GM18508 (cell line): ENCODE results near the gene DPYD.

Experiments
- ATAC-seq: cut with Tn5 transposase; IDR thresholded peaks from one replicate; pipeline ENCODE4 v1.9.1; 2021; ENCODE audit warnings: moderate number of reproducible peaks; ENCODE audit not compliant: insufficient read depth, unreplicated experiment

Gene DPYD

DNA sequence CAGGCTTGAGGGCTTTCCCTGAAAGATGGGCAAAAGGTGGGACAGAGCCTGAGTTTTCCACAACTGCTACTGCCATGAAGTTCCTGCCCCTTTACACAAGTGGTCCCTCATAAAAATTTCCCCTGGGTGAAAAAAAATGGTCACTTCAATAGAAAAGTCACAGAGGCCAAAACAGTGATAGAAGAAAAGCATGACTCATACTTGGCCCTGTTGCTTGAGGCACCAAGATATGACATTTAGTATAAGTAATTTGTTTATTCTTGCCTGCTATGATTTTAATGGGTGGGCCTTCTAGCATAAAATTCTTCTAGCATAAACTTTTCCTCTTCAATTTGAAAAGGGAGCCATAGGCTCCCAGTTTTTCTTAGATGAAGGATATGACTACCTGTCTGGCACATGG, 280.2 kb downstream of the DPYD start:
- no peak for ATAC-seq

- no peak for ATAC-seq
Measured at GRCh38 chr1:97636941-97637340, 283.9 kb downstream of the DPYD start.

DNA sequence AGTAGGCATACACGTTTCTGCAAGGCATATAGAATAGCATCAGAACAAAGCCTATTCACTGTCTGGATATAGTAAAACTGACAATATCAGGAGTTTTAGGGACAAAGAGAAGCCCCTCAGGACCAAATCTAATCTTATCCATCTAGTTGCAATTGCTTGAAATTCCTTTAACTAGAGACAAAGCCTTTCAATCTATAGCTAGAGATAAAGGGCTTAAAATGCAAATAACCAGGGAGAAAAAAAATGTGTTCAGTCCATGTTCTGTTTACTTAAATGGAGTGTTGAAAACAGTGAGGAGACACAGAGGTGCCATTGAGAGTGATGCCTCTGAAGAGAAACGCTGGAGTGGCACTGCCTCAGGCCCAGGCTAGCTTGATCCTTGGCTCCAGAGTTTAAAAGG, 286.1 kb downstream of the DPYD start:
- ATAC-seq: no peak

- ATAC-seq: no peak
Measured at GRCh38 chr1:97632776-97633175, 288.1 kb downstream of the DPYD start.

DNA sequence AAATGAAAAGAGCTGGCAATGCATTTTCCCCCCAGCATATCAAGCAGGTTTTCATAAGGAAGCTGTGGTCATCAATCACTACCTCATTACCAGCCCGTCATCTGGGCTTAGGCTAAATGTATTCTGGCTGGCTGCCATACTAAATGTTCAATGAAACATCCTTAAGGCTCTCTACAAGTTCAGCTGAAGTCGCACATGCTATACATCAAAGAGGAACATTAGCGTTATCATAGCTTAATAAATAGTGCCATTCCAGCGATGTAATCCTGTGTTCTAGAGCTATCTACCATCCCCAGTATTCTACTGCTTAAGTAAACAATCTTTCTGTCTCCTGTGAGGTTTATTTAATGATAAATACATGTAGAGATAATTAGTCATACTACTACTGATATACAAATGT, 288.8 kb downstream of the DPYD start:
- no peak for ATAC-seq

DNA sequence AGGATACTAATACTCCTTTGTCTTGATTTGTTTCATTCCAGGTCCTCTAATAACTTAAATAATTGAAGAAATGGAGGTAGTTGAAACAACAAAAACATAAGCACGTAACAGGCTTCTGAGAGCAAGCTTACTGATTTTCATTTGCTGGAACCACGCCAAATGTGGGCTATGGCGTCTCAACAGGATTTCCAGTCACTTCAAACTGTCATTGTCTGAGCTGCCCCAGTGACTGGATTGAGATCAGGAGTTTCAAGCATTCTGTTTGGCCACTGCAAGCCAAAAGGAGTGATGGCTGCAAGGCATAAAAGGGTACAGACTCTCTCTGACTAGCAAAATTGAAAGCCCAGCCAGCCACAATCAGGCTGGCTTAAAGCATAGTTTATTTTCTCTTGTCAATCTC, 289.9 kb downstream of the DPYD start:
- ATAC-seq: no peak

DNA sequence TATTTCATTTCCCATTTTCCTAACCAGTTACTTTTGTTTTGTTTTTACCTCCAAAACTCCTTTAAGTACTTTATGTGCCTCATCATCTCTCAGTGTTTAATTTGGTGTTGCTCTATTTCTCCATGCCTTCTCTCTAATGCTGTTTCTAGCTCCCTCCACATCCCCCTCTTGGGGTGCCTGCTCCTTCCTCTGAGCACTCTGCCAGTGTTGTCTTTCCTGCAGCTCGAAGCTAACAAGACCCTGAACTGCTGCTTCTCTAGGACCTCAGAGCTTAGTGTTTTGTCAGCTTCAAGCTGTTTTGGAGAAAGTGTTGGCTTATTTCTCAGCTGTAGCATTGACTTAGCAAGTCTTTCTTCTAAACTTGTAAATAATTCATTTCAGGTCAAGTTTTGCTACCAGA, 290.6 kb downstream of the DPYD start:
- no peak for ATAC-seq

DNA sequence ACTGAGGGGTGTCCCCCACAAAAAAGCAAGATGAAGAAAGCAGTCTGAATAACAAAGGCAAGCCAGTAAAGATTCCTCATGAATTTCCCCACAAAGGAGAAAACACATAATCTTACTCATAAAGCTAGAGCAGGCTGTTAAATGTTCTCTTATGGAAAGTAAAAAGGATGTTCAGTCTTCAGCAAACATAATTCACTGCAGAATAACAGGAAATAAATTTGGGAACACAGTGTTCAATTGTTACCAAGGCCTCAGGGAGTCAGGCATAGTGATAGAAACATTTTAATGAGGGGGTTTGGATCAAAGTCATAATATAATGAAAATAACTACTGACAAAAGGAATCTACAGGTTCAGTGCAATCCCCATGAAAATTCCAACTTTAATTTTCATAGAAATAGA, 297.6 kb downstream of the DPYD start:
- no peak for ATAC-seq

DNA sequence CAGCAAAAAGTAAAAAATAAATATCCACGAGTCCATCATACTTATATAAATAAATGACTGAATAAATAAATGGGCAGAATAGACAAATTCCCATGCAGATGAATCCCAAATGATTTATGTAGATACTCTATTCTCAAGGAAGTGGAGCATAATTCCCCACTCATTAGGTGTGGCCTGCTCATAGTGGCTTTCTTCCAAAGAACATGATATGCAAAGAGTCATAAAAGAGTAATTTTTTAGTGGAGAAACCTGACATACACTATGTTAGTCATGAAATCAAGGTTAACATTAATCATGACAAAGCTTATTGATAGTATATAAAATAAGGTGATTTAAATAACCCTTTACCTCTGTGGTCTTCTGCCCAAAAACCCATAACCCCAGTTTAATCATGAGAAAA, 298.9 kb downstream of the DPYD start:
- ATAC-seq: no peak

GRCh38 chr1:97619706-97620105, 301.1 kb downstream of the DPYD start:
- no peak for ATAC-seq

GRCh38 chr1:97610748-97611147, 310.1 kb downstream of the DPYD start:
- ATAC-seq: peak; percentile 53

GRCh38 chr1:97610102-97610501, 310.7 kb downstream of the DPYD start:
- no peak for ATAC-seq

DNA sequence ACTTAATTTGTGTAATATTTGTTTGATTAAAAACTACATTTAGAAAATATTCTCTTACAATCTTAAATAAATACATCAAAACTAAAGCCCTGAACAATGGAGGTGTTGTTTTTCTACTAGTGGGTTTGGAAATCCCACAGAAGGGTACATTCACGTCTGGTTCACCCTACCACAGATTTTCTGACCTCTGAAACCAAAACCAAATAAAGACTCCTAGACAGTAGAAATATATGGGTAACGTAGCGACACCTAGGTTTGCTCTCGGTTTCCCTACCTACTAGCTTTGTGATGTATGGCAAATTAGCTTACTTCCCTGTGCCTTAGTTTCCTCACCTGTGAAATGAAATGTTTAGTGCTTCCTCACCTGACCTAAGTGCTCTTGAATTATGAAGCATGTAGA, 312.6 kb downstream of the DPYD start:
- no peak for ATAC-seq

- no peak for ATAC-seq
Measured at GRCh38 chr1:97603776-97604175, 317.1 kb downstream of the DPYD start.

DNA sequence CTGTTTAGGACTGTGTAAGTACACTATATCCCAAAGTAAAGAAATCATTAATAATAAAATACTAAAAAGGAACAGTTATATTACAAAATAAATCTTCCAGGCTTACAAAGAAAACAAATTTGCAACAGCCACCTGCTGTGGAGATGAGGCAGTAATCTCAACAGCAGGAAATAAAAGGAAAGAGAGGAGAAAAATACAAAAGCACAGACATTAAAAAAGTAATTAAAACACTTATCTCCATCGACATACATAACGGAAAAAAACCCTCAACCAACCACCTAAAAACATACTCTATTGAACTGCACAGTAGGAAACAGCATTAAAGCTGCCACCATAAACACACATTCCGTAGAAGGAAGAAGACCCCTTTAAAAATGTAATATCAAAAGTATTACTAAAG, 317.6 kb downstream of the DPYD start:
- no peak for ATAC-seq

DNA sequence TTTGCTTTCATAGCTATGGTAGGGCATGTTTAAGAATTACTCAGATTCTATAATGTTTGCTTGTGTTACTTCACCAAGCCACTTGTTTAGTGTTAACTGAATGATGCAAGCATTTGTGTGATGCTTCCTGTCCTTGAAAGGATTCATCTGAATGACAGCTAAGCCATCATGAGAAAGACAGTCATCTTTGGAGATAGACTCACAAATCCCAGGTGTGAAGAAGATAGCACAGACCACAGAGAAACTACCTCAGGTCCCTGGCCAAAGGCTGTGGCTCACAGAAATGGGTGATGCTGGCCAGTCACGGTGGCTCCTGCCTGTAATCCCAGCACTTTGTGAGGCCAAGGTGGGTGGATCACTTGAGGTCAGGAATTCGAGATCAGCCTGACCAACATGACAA, 321.4 kb downstream of the DPYD start:
- ATAC-seq: no peak

- no peak for ATAC-seq
Measured at GRCh38 chr1:97593192-97593591, 327.6 kb downstream of the DPYD start.

DNA sequence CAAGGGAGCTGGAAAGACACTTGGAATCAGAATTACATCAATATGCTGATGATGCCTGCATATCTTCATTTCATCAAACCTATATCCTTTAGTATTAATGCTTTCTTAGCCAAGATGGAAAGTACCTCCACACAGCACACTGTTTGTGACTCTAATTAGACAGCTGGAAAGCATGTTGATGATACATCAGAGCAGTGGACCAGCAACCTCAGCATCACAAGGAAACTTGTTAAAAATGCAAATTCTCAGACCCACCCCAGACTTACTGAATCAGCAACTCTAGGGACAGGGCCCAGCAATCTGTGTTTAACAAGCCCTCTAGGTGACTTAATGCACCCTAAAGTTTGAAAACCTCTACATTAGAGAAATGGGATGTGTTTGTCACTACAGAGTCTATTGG, 332.1 kb downstream of the DPYD start:
- no peak for ATAC-seq

- ATAC-seq: no peak
Measured at GRCh38 chr1:97581614-97582051, 339.2 kb downstream of the DPYD start.

DNA sequence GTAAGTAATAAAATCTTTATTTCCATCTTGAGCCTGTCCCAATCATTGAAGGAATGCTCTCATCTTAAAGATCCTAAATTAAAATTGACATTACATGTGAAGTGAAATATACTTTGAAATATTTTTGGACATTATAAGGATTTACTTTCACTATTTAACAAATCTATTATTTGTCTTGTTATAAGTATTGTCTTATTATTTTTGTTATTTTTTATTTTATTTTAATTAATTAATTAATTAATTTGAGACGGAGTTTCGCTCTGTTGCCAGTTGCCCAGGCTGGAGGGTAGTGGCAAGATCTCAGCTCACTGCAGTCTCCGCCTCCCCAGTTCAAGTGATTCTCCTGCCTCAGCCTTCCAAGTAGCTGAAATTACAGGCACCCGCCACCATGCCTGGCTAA, 343.2 kb downstream of the DPYD start:
- ATAC-seq: no peak

GRCh38 chr1:97573553-97573952, 347.3 kb downstream of the DPYD start:
- no peak for ATAC-seq

GRCh38 chr1:97572561-97572960, 348.3 kb downstream of the DPYD start:
- no peak for ATAC-seq

DNA sequence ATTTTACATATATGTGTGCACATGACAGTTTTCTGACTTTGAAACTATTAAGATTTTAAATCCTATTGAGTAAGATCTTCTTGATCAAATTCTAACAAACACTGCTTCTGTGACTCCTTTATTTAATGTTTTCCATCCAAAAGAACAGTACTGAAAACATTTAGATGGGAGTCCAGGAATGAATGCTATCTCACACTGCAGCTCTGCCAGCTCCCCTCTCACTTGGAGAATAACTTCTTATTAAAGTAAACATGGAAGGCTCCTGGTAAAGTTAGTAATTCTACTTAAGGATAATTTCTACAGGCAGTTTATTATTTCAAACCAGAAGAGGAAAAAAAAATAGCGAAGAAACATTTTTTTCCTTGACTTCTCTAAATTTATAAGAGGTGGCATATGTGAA, 349.1 kb downstream of the DPYD start:
- no peak for ATAC-seq
